ENCODE data around the gene MSN.

DNA sequence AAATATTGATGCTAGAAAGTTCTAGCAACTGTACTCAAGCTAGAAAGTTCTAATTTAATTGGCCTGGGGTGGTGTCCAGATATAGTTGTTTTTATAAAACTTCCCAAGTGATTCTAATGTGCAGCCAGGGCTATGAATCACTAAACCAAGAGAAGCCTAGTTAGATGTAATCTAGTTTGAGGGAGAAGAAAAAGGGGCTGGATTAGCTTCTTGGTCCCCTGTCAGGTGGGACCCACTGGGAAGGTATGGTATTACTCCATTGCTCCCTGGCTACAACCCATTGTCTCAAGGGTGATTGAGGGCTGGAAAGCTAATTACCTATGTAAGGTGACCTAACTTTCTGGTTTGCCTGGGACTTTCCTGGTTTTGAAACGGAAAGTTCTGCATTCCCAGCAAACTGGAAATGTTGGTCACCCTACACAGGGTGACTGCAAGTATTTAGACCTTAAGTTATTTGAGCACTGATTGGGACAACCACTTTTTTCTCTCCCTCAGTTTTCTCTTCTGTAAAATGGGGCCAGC, 23.9 kb upstream of the MSN start:
- TF ChIP-seq TAF1 (IDR thresholded peaks at IDR 0.05; ENCODE audit: low read depth, low read length) (no peak), POLR2A (IDR thresholded peaks at IDR 0.05; ENCODE audit: low read depth, low read length) (no peak), POLR2AphosphoS5 (IDR thresholded peaks at IDR 0.05; ENCODE audit: low read depth, low read length) (no peak), SPI1 (IDR thresholded peaks at IDR 0.05; ENCODE audit: low read depth, low read length) (no peak), POU2F2 (IDR thresholded peaks at IDR 0.05; ENCODE audit: low read depth, low read length) (no peak), PAX5 (IDR thresholded peaks at IDR 0.05; ENCODE audit: insufficient read depth, low read length, severe bottlenecking) (no peak)
